OCI-LY7 (cell line): ENCODE results near the gene CMIP. TPM values are rescaled to one million over a fixed set of nuclear protein-coding genes. Genes with fewer than 3 reads are reported as not detected.

Experiments used
- BruUV-seq: library from RNA; stranded (reverse); fragments of 400-500 nt; replicated peaks from 2 replicates; lab custom pipeline; 2021; lab: Mats Ljungman, UMichigan
- CTCF ChIA-PET: fragments of 300-600 bp; sonication (Branson Sonifier 250); formaldehyde crosslinking; loops from one replicate; lab custom pipeline; 2022; ENCODE audit warnings: antibody characterized with exemption; ENCODE audit not compliant: unreplicated experiment; lab: Charles Lee
- POLR2A ChIA-PET: fragments of 300-600 bp; sonication (Branson Sonifier 250); formaldehyde crosslinking; loops from one replicate; lab custom pipeline; 2022; ENCODE audit warnings: antibody characterized with exemption; lab: Charles Lee
- DNase-seq: peaks from one replicate; pipeline ENCODE4 v3.0.0-alpha.2; 2015; ENCODE audit warnings: low spot score
- H2AFZ ChIP-seq: fragments of 200-600 bp; sonication (generic), shearing (Covaris generic); 2 replicates; pipeline ENCODE4 v1.6.1; 2014; ENCODE audit warnings: mild to moderate bottlenecking, antibody characterized with exemption, low read length, moderate library complexity
- H3K27ac ChIP-seq: fragments of 200-600 bp; sonication (generic); 2 replicates; pipeline ENCODE4 v1.5.1; 2014; ENCODE audit warnings: mixed run types, low read depth, mild to moderate bottlenecking, moderate library complexity, low read length, inconsistent platforms; ENCODE audit not compliant: poor library complexity, severe bottlenecking
- H3K36me3 ChIP-seq: fragments of 200-600 bp; sonication (generic); 2 replicates; pipeline ENCODE4 v1.6.1; 2014; ENCODE audit warnings: mild to moderate bottlenecking, antibody characterized with exemption, low read length, moderate library complexity, mixed read lengths; ENCODE audit not compliant: insufficient read depth
- H3K4me1 ChIP-seq: fragments of 200-600 bp; sonication (generic); 2 replicates; pipeline ENCODE4 v1.5.1; 2014; ENCODE audit warnings: mild to moderate bottlenecking, low read length; ENCODE audit not compliant: insufficient read depth, poor library complexity, severe bottlenecking
- H3K4me2 ChIP-seq: fragments of 200-600 bp; sonication (generic); 2 replicates; pipeline ENCODE4 v1.6.1; 2014; ENCODE audit warnings: mild to moderate bottlenecking, low read length
- H3K4me3 ChIP-seq: fragments of 200-600 bp; sonication (generic); 2 replicates; pipeline ENCODE4 v1.5.1; 2014; ENCODE audit warnings: mild to moderate bottlenecking, low read depth, low read length; ENCODE audit not compliant: poor library complexity, severe bottlenecking
- H3K79me2 ChIP-seq: fragments of 200-600 bp; sonication (generic); 2 replicates; pipeline ENCODE4 v1.6.1; 2016; ENCODE audit warnings: low read depth, mild to moderate bottlenecking, low read length, moderate library complexity, mixed read lengths; ENCODE audit not compliant: insufficient read depth
- H3K9me2 ChIP-seq: fragments of 200-600 bp; sonication (generic); 2 replicates; pipeline ENCODE4 v1.6.1; 2016; ENCODE audit warnings: mild to moderate bottlenecking, low read length, mixed read lengths; ENCODE audit not compliant: insufficient read depth
- H3K9me3 ChIP-seq: fragments of 200-600 bp; sonication (generic); 2 replicates; pipeline ENCODE4 v1.6.1; 2014; ENCODE audit warnings: mild to moderate bottlenecking, mixed run types, low read length, mixed read lengths
- H4K20me1 ChIP-seq: fragments of 200-600 bp; sonication (generic); 2 replicates; pipeline ENCODE4 v1.6.1; 2014; ENCODE audit warnings: mild to moderate bottlenecking, antibody characterized with exemption, low read length, moderate library complexity, mixed read lengths; ENCODE audit not compliant: insufficient read depth
- EZH2phosphoT487 ChIP-seq: fragments of 200-600 bp; sonication (generic); IDR thresholded peaks from 2 replicates; pipeline ENCODE4 v1.6.1; 2018; ENCODE audit warnings: low read depth, borderline replicate concordance, mild to moderate bottlenecking, mixed run types, antibody characterized with exemption, low read length, moderate library complexity, mixed read lengths
- intact Hi-C: fragments of 100-400 bp; cut with micrococcal nuclease; formaldehyde crosslinking; loops from one replicate; pipeline ENCODE4 v1.10.0; 2022; ENCODE audit not compliant: unreplicated experiment
- total RNA-seq, 2 experiments: library from RNA; depleted of rRNA in 1 of 2; stranded (reverse); fragments of >200 nt in 1 of 2; shearing (Covaris generic) in 1 of 2; gene quantifications; 2 replicates each; pipeline ENCODE4 v1.2.3, GENCODE V29; 2014 to 2022
- TF ChIP-seq, protein P1 (sequence below): fragments of 200-600 bp; sonication (generic); conservative IDR thresholded peaks from 2 replicates; pipeline ENCODE4 v1.5.1; 2014; ENCODE audit warnings: mild to moderate bottlenecking, antibody characterized with exemption, low read length, moderate library complexity, mixed read lengths

Gene CMIP
- total RNA-seq, 2 experiments from 2014 or later = 15.4 to 70.3 TPM

DNA sequence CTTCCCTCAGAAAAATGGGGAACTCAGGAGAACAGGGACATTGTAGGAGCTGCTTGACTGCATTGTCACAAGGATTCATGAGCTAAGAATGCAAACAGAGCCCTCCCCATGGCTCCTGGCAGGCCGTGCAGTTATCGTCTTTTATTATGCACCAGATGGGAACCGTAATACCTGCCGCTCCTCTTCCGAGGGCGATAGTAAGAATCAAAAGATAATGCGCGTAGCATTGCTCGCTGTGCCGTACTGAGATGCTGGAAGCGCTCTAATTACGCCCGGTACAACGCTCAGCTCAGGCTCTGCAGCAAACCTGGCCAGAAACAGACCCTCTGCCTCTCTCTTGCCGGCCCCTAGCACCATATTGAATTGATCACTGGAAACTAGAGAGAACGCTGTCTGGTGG, 247.4 kb downstream of the CMIP start:
- intact Hi-C loops = no loop called here
- Histone ChIP-seq H3K9me3 (no peaks in the 10 kb centered on the region), H3K36me3 (peaks cover 28% of the 10 kb centered on the region; the same call in 1 of the 2 replicates), H3K9me2 (no peaks in the 10 kb centered on the region), H4K20me1 (no peaks in the 10 kb centered on the region), H3K4me2 (no peak overlapping the region), H3K4me3 (no peak overlapping the region), H3K79me2 (no peaks in the 10 kb centered on the region), H2AFZ (no peak overlapping the region), H3K4me1 (no peaks in the 10 kb centered on the region), H3K27ac (no peak overlapping the region)
- TF ChIP-seq, protein P1, sequence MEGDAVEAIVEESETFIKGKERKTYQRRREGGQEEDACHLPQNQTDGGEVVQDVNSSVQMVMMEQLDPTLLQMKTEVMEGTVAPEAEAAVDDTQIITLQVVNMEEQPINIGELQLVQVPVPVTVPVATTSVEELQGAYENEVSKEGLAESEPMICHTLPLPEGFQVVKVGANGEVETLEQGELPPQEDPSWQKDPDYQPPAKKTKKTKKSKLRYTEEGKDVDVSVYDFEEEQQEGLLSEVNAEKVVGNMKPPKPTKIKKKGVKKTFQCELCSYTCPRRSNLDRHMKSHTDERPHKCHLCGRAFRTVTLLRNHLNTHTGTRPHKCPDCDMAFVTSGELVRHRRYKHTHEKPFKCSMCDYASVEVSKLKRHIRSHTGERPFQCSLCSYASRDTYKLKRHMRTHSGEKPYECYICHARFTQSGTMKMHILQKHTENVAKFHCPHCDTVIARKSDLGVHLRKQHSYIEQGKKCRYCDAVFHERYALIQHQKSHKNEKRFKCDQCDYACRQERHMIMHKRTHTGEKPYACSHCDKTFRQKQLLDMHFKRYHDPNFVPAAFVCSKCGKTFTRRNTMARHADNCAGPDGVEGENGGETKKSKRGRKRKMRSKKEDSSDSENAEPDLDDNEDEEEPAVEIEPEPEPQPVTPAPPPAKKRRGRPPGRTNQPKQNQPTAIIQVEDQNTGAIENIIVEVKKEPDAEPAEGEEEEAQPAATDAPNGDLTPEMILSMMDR = no peak
- no peak for TF ChIP-seq EZH2phosphoT487
- ChIA-PET CTCF (no interaction called here), POLR2A (no interaction called here)
- no TSS peak for BruUV-seq
- DNase-seq = no peak

DNA sequence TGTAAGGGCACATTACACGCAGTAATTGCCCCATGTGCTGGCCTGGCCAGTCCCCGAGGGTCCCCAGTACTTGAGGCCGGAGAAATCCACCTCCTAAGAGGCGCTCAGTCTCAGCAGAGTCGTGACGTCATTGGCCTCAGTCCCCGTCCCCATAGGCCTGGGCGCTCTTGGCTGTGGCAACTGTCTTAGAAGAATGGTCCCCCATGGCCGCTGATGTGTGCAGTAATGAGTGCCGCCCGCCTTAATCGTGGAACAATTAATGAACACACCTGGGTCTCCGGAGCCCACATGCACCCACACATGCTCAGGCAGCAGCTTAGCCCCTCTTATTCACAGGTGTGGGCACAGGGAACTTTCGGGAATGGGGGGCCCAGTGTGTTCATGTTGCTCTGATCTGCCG, 248.0 kb downstream of the CMIP start:
- Histone ChIP-seq H3K4me3 (no peak overlapping the region), H3K36me3 (peaks cover 28% of the 10 kb centered on the region; the same call in 1 of the 2 replicates), H3K79me2 (no peaks in the 10 kb centered on the region), H3K4me1 (no peaks in the 10 kb centered on the region), H2AFZ (no peak overlapping the region), H3K4me2 (no peak overlapping the region), H3K27ac (no peak overlapping the region), H3K9me2 (no peaks in the 10 kb centered on the region), H4K20me1 (no peaks in the 10 kb centered on the region), H3K9me3 (no peaks in the 10 kb centered on the region)
- POLR2A ChIA-PET = no interaction called here
- DNase-seq = no peak
- no TSS peak for BruUV-seq
- TF ChIP-seq, protein P1 = no peak
- intact Hi-C loops = no loop called here
- CTCF ChIA-PET = no interaction called here

DNA sequence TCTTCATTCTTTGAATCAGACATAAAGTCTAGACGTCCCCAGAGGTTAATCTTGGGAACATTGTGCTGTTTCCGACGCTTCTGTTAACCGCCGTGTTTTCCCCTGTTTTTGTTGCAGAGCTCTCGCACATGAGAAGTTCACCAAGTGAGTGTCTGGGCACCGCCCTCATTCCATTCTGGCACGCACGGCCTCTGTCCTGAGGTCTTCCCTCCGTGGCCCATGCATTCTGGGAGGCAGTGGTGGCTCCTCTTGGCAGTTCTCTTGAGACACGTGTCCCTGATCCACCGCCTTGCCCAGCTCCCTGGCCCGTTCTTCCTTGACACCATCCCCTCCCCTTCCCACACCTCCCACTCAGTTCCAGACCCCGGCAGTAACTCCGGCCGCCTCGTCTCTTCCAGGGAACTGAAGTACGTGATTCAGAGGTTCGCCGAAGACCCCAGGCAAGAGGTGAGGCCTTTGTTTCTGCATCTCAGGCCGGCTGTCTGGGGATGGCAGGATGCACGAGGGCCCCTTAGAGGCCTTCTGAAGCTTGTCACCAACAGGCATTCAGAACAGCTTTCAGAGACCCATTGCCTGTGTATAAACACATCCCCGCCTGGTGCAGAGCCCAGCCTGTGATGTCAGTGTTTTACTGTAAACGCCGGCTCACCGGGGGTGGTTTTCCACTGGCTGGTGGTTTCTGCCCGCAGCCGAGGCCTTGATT, 248.6 kb downstream of the CMIP start:
- BruUV-seq = no TSS peak
- no peak for DNase-seq
- no peaks in the 10 kb centered on the region for H4K20me1 ChIP-seq
- no peaks in the 10 kb centered on the region for H3K9me3 ChIP-seq
- no peaks in the 10 kb centered on the region for H3K79me2 ChIP-seq
- intact Hi-C loops = no loop called here
- H3K27ac ChIP-seq = no peak overlapping the region
- H3K9me2 ChIP-seq = no peaks in the 10 kb centered on the region
- ChIA-PET POLR2A (no interaction called here), CTCF (no interaction called here)
- no peak overlapping the region for H3K4me2 ChIP-seq
- H3K4me3 ChIP-seq = no peak overlapping the region
- TF ChIP-seq, protein P1 = no peak
- no peak for TF ChIP-seq EZH2phosphoT487
- no peak overlapping the region for H2AFZ ChIP-seq
- peaks cover 28% of the 10 kb centered on the region; the same call in 1 of the 2 replicates for H3K36me3 ChIP-seq
- H3K4me1 ChIP-seq = no peaks in the 10 kb centered on the region
